MM.1S (cell line): ENCODE results near the gene ADCY2.

Experiments used
- CTCF ChIP-seq: fragments of 300-600 bp; sonication (generic); IDR thresholded peaks from 2 replicates; pipeline ENCODE4 v1.5.1; 2016; ENCODE audit warnings: antibody characterized with exemption, low read length, mixed read lengths
- EZH2 ChIP-seq: fragments of 300-600 bp; sonication (generic); optimal IDR thresholded peaks from 2 replicates; pipeline ENCODE3; 2017; ENCODE audit warnings: low read depth, mild to moderate bottlenecking, antibody characterized with exemption, low read length, mixed read lengths
- EZH2phosphoT487 ChIP-seq: fragments of 300-600 bp; sonication (generic); IDR thresholded peaks from 2 replicates; pipeline ENCODE4 v1.6.1; 2018; ENCODE audit warnings: antibody characterized with exemption, low read length

- TF ChIP-seq CTCF, result no peak
- no peak for TF ChIP-seq EZH2
- no peak for TF ChIP-seq EZH2phosphoT487
These were observed 454.7 kb downstream of the ADCY2 start, which contains the start of gene CFAP90 for GRCh38 chr5:7850395-7851239.
